GM12891 (cell line): Measurements from ENCODE around the gene RASSF8.

Source experiments
- POLR2A ChIP-seq: IDR thresholded peaks from 2 replicates; pipeline ENCODE4 v1.6.1; 2011; ENCODE audit warnings: low read depth, low read length, control low read depth
- POLR2AphosphoS5 ChIP-seq: IDR thresholded peaks from 2 replicates; pipeline ENCODE4 v1.6.1; 2011; ENCODE audit warnings: low read depth, low read length, control low read depth
- SPI1 ChIP-seq: IDR thresholded peaks from 2 replicates; pipeline ENCODE4 v1.6.1; 2011; ENCODE audit warnings: low read depth, low read length, control low read depth
- TAF1 ChIP-seq: IDR thresholded peaks from 2 replicates; pipeline ENCODE4 v1.6.1; 2011; ENCODE audit warnings: low read depth, low read length, control low read depth

GRCh38 chr12:26118308-26118707 lies 159.8 kb downstream of the RASSF8 start:
- TF ChIP-seq POLR2A (no peak), POLR2AphosphoS5 (no peak), TAF1 (no peak), SPI1 (no peak)
